Measurements from ENCODE around the gene SDR42E2. TPM values are rescaled to one million over a fixed set of nuclear protein-coding genes. Genes with fewer than 3 reads are reported as not detected.

The SDR42E2 gene
- polyA plus RNA-seq, 1 donor from 2014 or later: not detected

DNA sequence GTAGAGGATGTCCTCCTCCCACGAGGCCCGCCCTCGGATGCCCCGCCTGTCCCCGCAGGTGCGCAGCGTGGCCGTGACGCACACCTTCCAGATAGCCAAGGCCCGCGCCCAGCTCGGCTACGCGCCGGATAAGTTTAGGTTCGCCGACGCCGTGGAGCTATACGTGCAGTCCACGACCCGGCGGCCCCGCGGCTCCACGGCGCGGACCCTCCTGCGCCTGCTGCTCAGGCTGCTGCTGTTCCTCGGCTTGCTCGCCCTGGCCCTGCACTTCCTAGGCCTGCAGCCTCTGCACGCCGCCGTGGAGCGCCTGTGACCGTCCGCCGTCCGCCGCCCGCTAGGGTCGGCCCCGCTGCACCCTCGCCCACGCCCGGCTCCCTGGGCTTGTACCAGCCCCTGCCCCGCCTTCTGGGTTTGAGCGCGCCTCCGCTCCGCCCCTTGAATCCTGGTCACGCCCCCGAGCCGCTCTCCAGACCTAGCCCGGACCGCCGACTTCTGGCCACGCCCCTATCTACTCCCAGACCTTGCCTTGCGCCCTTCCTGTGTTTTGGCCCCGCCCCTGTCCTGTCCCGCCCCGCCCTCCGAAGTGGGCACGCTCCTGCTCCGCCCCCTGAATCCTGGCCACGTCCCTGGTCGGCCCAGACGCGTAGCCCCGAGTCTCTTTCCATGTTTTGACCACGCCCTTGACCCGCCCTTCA lies 27.9 kb downstream of the SDR42E2 start:
- no peaks in the 10 kb centered on the region for H3K36me3 ChIP-seq (ENCODE audit: insufficient read depth, low read length)
- no peak overlapping the region for H3K27ac ChIP-seq (ENCODE audit: low read length)
- H3K4me2 ChIP-seq (ENCODE audit: low read length): peak overlapping the region; percentile 48
- H4K20me1 ChIP-seq (ENCODE audit: insufficient read depth): no peaks in the 10 kb centered on the region
- H3K79me2 ChIP-seq (replicated peaks; ENCODE audit: insufficient read depth, low read length): no peaks in the 10 kb centered on the region
- TF ChIP-seq RAD21 (conservative IDR thresholded peaks at IDR 0.05): no peak
- TF ChIP-seq MXI1 (conservative IDR thresholded peaks at IDR 0.05; ENCODE audit: poor library complexity, severe bottlenecking): peak; percentile 71
- no peak for TF ChIP-seq EZH2 (IDR thresholded peaks at IDR 0.05; ENCODE audit: borderline replicate concordance, insufficient read depth, low read length, poor library complexity, severe bottlenecking)
- peak; percentile 17 for TF ChIP-seq POLR2AphosphoS5 (IDR thresholded peaks at IDR 0.05)
- no peaks in the 10 kb centered on the region for H3K9me3 ChIP-seq (ENCODE audit: low read length)
- H3K9ac ChIP-seq (ENCODE audit: low read length): peak overlapping the region; percentile 63
- H3F3A ChIP-seq (ENCODE audit: insufficient read depth, low read length, poor library complexity, severe bottlenecking): no peaks in the 10 kb centered on the region
- H3K4me3 ChIP-seq (ENCODE audit: low read length): peak overlapping the region; percentile 93
- H3K9me2 ChIP-seq (ENCODE audit: insufficient read depth, low read length): no peaks in the 10 kb centered on the region
- peak overlapping the region; percentile 74 for H2AFZ ChIP-seq (ENCODE audit: low read depth, low read length)
- H3K27me3 ChIP-seq (ENCODE audit: insufficient read depth, low read depth, low read length): no peaks in the 10 kb centered on the region

DNA sequence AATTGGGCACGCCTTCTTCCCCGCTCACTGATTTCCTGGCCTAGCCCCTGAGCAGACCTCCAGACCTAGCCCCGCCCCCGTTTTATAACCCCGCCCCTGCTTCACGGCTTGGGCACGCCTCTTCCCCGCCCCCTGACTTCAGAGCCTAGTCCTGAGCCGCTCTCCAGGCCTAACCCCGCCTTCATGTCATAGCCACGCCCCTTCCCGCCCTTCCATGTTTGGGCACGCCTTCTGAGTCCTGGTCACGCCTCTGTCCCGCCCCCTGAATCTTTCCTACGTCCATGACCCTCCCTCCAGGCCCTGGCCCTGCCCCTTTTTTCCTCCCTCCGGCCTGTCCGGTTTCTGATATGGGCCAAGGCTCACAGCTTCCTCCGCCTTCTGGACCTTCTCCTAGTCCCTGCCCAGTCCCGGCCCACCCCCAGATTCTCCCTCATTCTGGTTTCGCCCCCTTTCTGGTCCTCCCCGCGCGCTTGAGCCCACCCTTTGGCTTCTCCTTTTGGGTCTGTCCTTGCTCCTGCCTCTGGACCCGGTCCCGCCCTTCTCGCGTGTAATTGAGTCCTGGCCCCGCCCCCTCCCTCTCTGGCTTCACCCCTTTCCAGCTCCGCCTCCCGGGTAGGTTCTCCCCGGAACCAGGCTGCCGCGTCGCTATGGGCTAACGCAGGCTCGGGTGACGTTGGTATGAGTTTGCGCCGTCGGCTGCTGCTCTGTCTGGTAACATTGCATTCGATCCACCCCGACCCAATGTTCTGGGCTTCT lies 28.6 kb downstream of the SDR42E2 start:
- H3K27me3 ChIP-seq (ENCODE audit: insufficient read depth, low read depth, low read length): no peaks in the 10 kb centered on the region
- no peaks in the 10 kb centered on the region for H4K20me1 ChIP-seq (ENCODE audit: insufficient read depth)
- peak overlapping the region; percentile 74 for H2AFZ ChIP-seq (ENCODE audit: low read depth, low read length)
- no peaks in the 10 kb centered on the region for H3F3A ChIP-seq (ENCODE audit: insufficient read depth, low read length, poor library complexity, severe bottlenecking)
- H3K79me2 ChIP-seq (replicated peaks; ENCODE audit: insufficient read depth, low read length): no peaks in the 10 kb centered on the region
- no peaks in the 10 kb centered on the region for H3K36me3 ChIP-seq (ENCODE audit: insufficient read depth, low read length)
- H3K4me3 ChIP-seq (ENCODE audit: low read length): peak overlapping the region; percentile 93
- peak overlapping the region; percentile 76 for H3K4me2 ChIP-seq (ENCODE audit: low read length)
- peak overlapping the region; percentile 78 for H3K27ac ChIP-seq (ENCODE audit: low read length)
- H3K9ac ChIP-seq (ENCODE audit: low read length): peak overlapping the region; percentile 76
- H3K9me3 ChIP-seq (ENCODE audit: low read length): no peaks in the 10 kb centered on the region
- H3K9me2 ChIP-seq (ENCODE audit: insufficient read depth, low read length): no peaks in the 10 kb centered on the region
- TF ChIP-seq, protein P1, sequence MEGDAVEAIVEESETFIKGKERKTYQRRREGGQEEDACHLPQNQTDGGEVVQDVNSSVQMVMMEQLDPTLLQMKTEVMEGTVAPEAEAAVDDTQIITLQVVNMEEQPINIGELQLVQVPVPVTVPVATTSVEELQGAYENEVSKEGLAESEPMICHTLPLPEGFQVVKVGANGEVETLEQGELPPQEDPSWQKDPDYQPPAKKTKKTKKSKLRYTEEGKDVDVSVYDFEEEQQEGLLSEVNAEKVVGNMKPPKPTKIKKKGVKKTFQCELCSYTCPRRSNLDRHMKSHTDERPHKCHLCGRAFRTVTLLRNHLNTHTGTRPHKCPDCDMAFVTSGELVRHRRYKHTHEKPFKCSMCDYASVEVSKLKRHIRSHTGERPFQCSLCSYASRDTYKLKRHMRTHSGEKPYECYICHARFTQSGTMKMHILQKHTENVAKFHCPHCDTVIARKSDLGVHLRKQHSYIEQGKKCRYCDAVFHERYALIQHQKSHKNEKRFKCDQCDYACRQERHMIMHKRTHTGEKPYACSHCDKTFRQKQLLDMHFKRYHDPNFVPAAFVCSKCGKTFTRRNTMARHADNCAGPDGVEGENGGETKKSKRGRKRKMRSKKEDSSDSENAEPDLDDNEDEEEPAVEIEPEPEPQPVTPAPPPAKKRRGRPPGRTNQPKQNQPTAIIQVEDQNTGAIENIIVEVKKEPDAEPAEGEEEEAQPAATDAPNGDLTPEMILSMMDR (IDR thresholded peaks at IDR 0.05; ENCODE audit: poor library complexity, severe bottlenecking): no peak
- TF ChIP-seq EP300 (conservative IDR thresholded peaks at IDR 0.05; ENCODE audit: poor library complexity, severe bottlenecking) (peak; percentile 9), TAF1 (IDR thresholded peaks at IDR 0.05; ENCODE audit: low read depth) (no peak), MXI1 (conservative IDR thresholded peaks at IDR 0.05; ENCODE audit: poor library complexity, severe bottlenecking) (peak; percentile 26), POLR2AphosphoS5 (IDR thresholded peaks at IDR 0.05) (peak; percentile 53), SMC3 (conservative IDR thresholded peaks at IDR 0.05; ENCODE audit: poor library complexity) (no peak)
- TF ChIP-seq, protein P2, sequence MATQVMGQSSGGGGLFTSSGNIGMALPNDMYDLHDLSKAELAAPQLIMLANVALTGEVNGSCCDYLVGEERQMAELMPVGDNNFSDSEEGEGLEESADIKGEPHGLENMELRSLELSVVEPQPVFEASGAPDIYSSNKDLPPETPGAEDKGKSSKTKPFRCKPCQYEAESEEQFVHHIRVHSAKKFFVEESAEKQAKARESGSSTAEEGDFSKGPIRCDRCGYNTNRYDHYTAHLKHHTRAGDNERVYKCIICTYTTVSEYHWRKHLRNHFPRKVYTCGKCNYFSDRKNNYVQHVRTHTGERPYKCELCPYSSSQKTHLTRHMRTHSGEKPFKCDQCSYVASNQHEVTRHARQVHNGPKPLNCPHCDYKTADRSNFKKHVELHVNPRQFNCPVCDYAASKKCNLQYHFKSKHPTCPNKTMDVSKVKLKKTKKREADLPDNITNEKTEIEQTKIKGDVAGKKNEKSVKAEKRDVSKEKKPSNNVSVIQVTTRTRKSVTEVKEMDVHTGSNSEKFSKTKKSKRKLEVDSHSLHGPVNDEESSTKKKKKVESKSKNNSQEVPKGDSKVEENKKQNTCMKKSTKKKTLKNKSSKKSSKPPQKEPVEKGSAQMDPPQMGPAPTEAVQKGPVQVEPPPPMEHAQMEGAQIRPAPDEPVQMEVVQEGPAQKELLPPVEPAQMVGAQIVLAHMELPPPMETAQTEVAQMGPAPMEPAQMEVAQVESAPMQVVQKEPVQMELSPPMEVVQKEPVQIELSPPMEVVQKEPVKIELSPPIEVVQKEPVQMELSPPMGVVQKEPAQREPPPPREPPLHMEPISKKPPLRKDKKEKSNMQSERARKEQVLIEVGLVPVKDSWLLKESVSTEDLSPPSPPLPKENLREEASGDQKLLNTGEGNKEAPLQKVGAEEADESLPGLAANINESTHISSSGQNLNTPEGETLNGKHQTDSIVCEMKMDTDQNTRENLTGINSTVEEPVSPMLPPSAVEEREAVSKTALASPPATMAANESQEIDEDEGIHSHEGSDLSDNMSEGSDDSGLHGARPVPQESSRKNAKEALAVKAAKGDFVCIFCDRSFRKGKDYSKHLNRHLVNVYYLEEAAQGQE (IDR thresholded peaks at IDR 0.05; ENCODE audit: borderline replicate concordance): peak; percentile 40

Data from neural cell (in vitro differentiated cells).